HepG2 (cell line): ENCODE data around the gene TXNDC16. TPM values are rescaled to one million over a fixed set of nuclear protein-coding genes. Genes with fewer than 3 reads are reported as not detected.

Source experiments
- ATAC-seq: fragments of 200-7000 bp; cut with Tn5 transposase; 3 replicates; pipeline ENCODE4 v1.9.1; 2020; ENCODE audit warnings: mild to moderate bottlenecking, moderate library complexity
- BruUV-seq: library from RNA; stranded (reverse); fragments of 400-500 nt; replicated peaks from 2 replicates; lab custom pipeline; 2021; lab: Mats Ljungman, UMichigan
- CTCF ChIA-PET: fragments of 300-600 bp; formaldehyde crosslinking; extraction: SDS; loops from one replicate; lab custom pipeline; 2021; ENCODE audit warnings: low total read pairs, inconsistent platforms, low intra/inter-chr PET ratio; lab: Yijun Ruan, JAX
- POLR2A ChIA-PET: fragments of 350-600 bp; sonication (Branson Sonifier 250); formaldehyde crosslinking; loops from one replicate; lab custom pipeline; 2020; ENCODE audit warnings: antibody characterized with exemption, inconsistent platforms; lab: Yijun Ruan, JAX
- DNase-seq: peaks from one replicate; pipeline ENCODE4 v3.0.0-alpha.2; 2015; ENCODE audit warnings: low spot score
- FAIRE-seq: peaks from 3 replicates; lab custom pipeline; 2011; peaks lifted over from hg19 to GRCh38; lab: Jason Lieb, UNC
- H2AFZ ChIP-seq: one replicate; pipeline ENCODE4 v1.6.1; 2011; ENCODE audit warnings: low read length, inconsistent platforms
- H3K27ac ChIP-seq: fragments of 300-600 bp; 3 replicates; pipeline ENCODE4 v1.8.0; 2011; ENCODE audit warnings: mixed run types, mild to moderate bottlenecking, mixed read lengths, low read length, inconsistent platforms; ENCODE audit not compliant: insufficient read depth; ENCODE audit errors: extremely low read length
- H3K27me3 ChIP-seq, 2 experiments: fragments of 200-600 bp in 1 of 2; 2 replicates in 1 of 2; 3 replicates in 1 of 2; pipeline versions ENCODE4 v1.6.0 to v1.8.0; 2011; ENCODE audit warnings: low read length in 2 of 2, mild to moderate bottlenecking in 2 of 2, moderate library complexity in 2 of 2, inconsistent platforms in 1 of 2; ENCODE audit not compliant: insufficient read depth in 2 of 2, control insufficient read depth in 1 of 2
- H3K36me3 ChIP-seq, 2 experiments: fragments of 200-600 bp in 1 of 2; replicated peaks in 1 of 2; 2 replicates in 1 of 2; 3 replicates in 1 of 2; pipeline versions ENCODE4 v1.5.1 to v1.8.0; 2011; ENCODE audit warnings: low read length in 2 of 2, inconsistent platforms in 1 of 2; ENCODE audit not compliant: insufficient read depth in 2 of 2, control insufficient read depth in 1 of 2
- H3K4me1 ChIP-seq: 2 replicates; pipeline ENCODE4 v1.5.1; 2012; ENCODE audit warnings: low read length, inconsistent platforms; ENCODE audit not compliant: insufficient read depth
- H3K4me2 ChIP-seq: 2 replicates; pipeline ENCODE4 v1.6.0; 2011; ENCODE audit warnings: low read depth, low read length, inconsistent platforms
- H3K4me3 ChIP-seq, 3 experiments: fragments of 200-600 bp in 1 of 3; sonication (generic), shearing (Covaris generic) in 1 of 3; replicated peaks in 1 of 3; 2 replicates each; pipeline ENCODE4 v1.5.1; 2011 to 2016; ENCODE audit warnings: low read length in 3 of 3, inconsistent platforms in 2 of 3, low read depth in 2 of 3, mild to moderate bottlenecking in 2 of 3, control low read depth in 1 of 3, mixed read lengths in 1 of 3; ENCODE audit not compliant: insufficient read depth in 1 of 3
- H3K79me2 ChIP-seq: one replicate; pipeline ENCODE4 v1.6.1; 2011; ENCODE audit warnings: low read length, inconsistent platforms; ENCODE audit not compliant: insufficient read depth
- H3K9ac ChIP-seq: 2 replicates; pipeline ENCODE4 v1.6.0; 2011; ENCODE audit warnings: mild to moderate bottlenecking, low read depth, low read length, inconsistent platforms; ENCODE audit not compliant: insufficient read depth
- H3K9me3 ChIP-seq: 2 replicates; pipeline ENCODE4 v1.5.1; 2012; ENCODE audit warnings: mild to moderate bottlenecking, low read length
- H4K20me1 ChIP-seq: 2 replicates; pipeline ENCODE4 v1.6.0; 2011; ENCODE audit warnings: inconsistent platforms, mild to moderate bottlenecking, low read length, moderate library complexity; ENCODE audit not compliant: insufficient read depth
- CREB1 ChIP-seq, 2 experiments: fragments of 450-650 bp in 1 of 2; IDR thresholded peaks; 2 replicates each; pipeline ENCODE4 v1.6.1; 2016 to 2017; ENCODE audit warnings: control low read depth in 1 of 2, mild to moderate bottlenecking in 1 of 2, missing compliant biosample characterization in 1 of 2, missing genetic modification characterization in 1 of 2
- EED ChIP-seq: sonication (generic); formaldehyde crosslinking; IDR thresholded peaks from 2 replicates; pipeline ENCODE4 v1.5.0; 2020; ENCODE audit warnings: mild to moderate bottlenecking, missing genetic modification reagents
- KLF16 ChIP-seq, 2 experiments: sonication (generic) in 1 of 2; formaldehyde crosslinking in 1 of 2; IDR thresholded peaks; 2 replicates each; pipeline versions ENCODE4 v1.6.1 to v1.8.0; 2016 to 2023; ENCODE audit warnings: missing genetic modification reagents in 2 of 2, missing compliant biosample characterization in 1 of 2
- NR1H2 ChIP-seq: sonication (generic); formaldehyde crosslinking; IDR thresholded peaks from 2 replicates; pipeline ENCODE4 v1.8.1; 2022; ENCODE audit warnings: low read depth, missing genetic modification reagents, borderline replicate concordance
- SALL1 ChIP-seq: sonication (generic); formaldehyde crosslinking; IDR thresholded peaks from 2 replicates; pipeline ENCODE4 v1.8.0; 2022; ENCODE audit warnings: mild to moderate bottlenecking, missing genetic modification reagents
- SMAD9 ChIP-seq: sonication (generic); formaldehyde crosslinking; IDR thresholded peaks from 2 replicates; pipeline ENCODE4 v1.5.1; 2020; ENCODE audit warnings: mild to moderate bottlenecking, missing genetic modification reagents
- TOE1 ChIP-seq: sonication (generic); formaldehyde crosslinking; IDR thresholded peaks from 2 replicates; pipeline ENCODE4 v1.4.0; 2020; ENCODE audit warnings: mild to moderate bottlenecking, missing genetic modification reagents
- ZC3H4 ChIP-seq: sonication (generic); formaldehyde crosslinking; IDR thresholded peaks from 2 replicates; pipeline ENCODE4 v1.4.0; 2020; ENCODE audit warnings: missing genetic modification reagents, borderline replicate concordance
- ZFP1 ChIP-seq: IDR thresholded peaks from 2 replicates; pipeline ENCODE4 v1.6.1; 2016
- ZFP62 ChIP-seq: sonication (generic); formaldehyde crosslinking; IDR thresholded peaks from 2 replicates; pipeline ENCODE4 v1.4.0; 2020; ENCODE audit warnings: missing genetic modification reagents
- ZNF12 ChIP-seq: sonication (generic); formaldehyde crosslinking; IDR thresholded peaks from 2 replicates; pipeline ENCODE4 v1.5.0; 2020; ENCODE audit warnings: missing genetic modification reagents
- ZNF136 ChIP-seq: sonication (generic); formaldehyde crosslinking; IDR thresholded peaks from 2 replicates; pipeline ENCODE4 v1.8.1; 2022; ENCODE audit warnings: low read depth, mild to moderate bottlenecking, moderate library complexity, missing genetic modification reagents
- ZNF17 ChIP-seq: sonication (generic); formaldehyde crosslinking; IDR thresholded peaks from 2 replicates; pipeline ENCODE4 v1.5.0; 2020; ENCODE audit warnings: mild to moderate bottlenecking, missing genetic modification reagents
- ZNF256 ChIP-seq: sonication (generic); formaldehyde crosslinking; conservative IDR thresholded peaks from 2 replicates; pipeline ENCODE4 v1.4.0; 2020; ENCODE audit warnings: missing genetic modification reagents
- ZNF598 ChIP-seq: sonication (generic); formaldehyde crosslinking; IDR thresholded peaks from 2 replicates; pipeline ENCODE4 v1.5.1; 2020; ENCODE audit warnings: mild to moderate bottlenecking, missing genetic modification reagents, borderline replicate concordance
- ZNF605 ChIP-seq: sonication (generic); formaldehyde crosslinking; IDR thresholded peaks from 2 replicates; pipeline ENCODE4 v1.8.0; 2022; ENCODE audit warnings: mild to moderate bottlenecking, missing genetic modification reagents
- ZSCAN31 ChIP-seq: sonication (generic); formaldehyde crosslinking; IDR thresholded peaks from 2 replicates; pipeline ENCODE4 v1.5.0; 2020; ENCODE audit warnings: low read depth, mild to moderate bottlenecking, missing genetic modification reagents
- WGBS: methylation state at CpG from one replicate; pipeline ENCODE4 v1.1.6; 2017; ENCODE audit warnings: low lambda C conversion rate; 5-methylcytosine and 5-hydroxymethylcytosine counted together
- in situ Hi-C: cut with HindIII; loops from 2 replicates; pipeline ENCODE4 v1.10.0; 2017; ENCODE audit warnings: low pct_unique_long_range_greater_than_20kb; ENCODE audit not compliant: extremely low pct_ligation_motif_present
- intact Hi-C: fragments of 100-400 bp; cut with micrococcal nuclease; formaldehyde crosslinking; loops from one replicate; pipeline ENCODE4 v1.10.0; 2022; ENCODE audit not compliant: unreplicated experiment
- polyA plus RNA-seq, 8 experiments: library from polyadenylated mRNA; depleted of rRNA in 3 of 8; stranded (reverse) in 7 of 8; unstranded in 1 of 8; fragments of >200 nt; fragmentation: Illumina TruSeq in 4 of 8; extraction: Trizol in 4 of 8; gene quantifications; 2 replicates each; pipeline versions ENCODE4 v1.2.1 to v1.2.3, GENCODE V29; 2011 to 2016; ENCODE audit warnings: low read depth in 4 of 8, missing spikeins in 1 of 8, mixed read lengths in 1 of 8; ENCODE audit not compliant: insufficient read depth in 1 of 8
- total RNA-seq, 5 experiments: library from RNA; depleted of rRNA; stranded (reverse); fragments of >200 nt; fragmentation: Illumina TruSeq; extraction: Trizol; gene quantifications; 2 replicates each; pipeline ENCODE4 v1.2.3, GENCODE V29; 2016; ENCODE audit warnings: low read depth in 1 of 5
- TF ChIP-seq, protein P1 (sequence below): sonication (generic); formaldehyde crosslinking; IDR thresholded peaks from 2 replicates; pipeline ENCODE4 v1.5.1; 2020; ENCODE audit warnings: mild to moderate bottlenecking, missing genetic modification reagents, moderate library complexity
- TF ChIP-seq, protein P2 (sequence below): sonication (generic); IDR thresholded peaks from 2 replicates; pipeline ENCODE4 v1.6.1; 2016; ENCODE audit warnings: low read depth, borderline replicate concordance

The TXNDC16 gene
- total and polyA plus RNA-seq, 2 of the 13 experiments (the other 11 are each of a cell fraction or from before 2014, with no cell fraction given): 4.6 to 6.2 TPM

DNA sequence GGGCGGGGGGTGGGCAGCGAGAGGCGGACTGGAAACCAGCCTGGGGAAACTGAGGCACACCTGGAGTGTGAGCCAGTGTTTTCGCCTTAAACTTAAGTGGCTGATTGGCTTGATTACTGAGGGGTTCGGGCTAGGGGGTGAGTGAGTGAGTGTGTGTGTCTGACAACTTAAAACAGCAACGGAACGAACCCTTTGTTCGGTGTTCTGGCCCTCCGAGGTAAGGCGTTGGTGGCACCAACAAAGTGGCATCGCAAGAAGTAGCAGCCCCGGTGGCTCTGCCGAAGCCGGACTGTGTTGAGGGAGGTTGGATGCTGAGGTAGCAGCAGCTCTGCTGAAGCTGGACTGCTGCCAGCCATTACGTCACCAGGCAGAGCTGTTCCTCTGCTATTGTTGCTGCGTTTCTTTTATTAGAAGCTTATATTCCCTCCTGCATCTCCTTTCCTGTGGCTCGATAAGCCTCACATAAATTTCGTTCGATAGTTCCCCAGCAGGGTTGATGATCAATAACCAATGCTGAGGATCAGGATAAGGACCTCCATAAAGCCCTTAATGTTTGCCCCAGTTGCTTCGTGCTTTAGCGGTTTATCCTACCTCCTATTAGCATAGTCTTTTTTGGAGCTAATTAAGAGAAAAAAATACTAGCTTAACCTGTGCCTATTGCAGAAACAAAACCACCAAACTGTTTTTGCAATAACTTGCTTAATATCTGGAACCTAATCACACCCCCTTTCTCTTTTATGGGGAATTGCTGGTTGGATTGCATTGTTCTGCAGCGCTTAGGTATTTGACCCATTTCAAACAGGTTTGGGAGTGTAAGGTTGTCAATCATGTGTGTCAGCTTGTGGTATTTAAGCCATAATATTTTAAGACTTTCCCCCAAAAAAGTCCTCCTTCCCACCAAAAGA is 1.6 kb upstream of the TXNDC16 start:
- ChIA-PET CTCF (no interaction called here), POLR2A (no interaction called here)
- BruUV-seq: TSS peak; percentile 57
- Histone ChIP-seq H3K9ac (peak overlapping the region; percentile 66), H3K4me3 (peak overlapping the region; percentile 76 to 92 (median 88)), H3K4me2 (peak overlapping the region; percentile 99), H2AFZ (no peak overlapping the region), H4K20me1 (no peaks in the 10 kb centered on the region), H3K36me3 (no peaks in the 10 kb centered on the region; a peak in 1 of 5 replicates), H3K27ac (peak overlapping the region; percentile 45), H3K27me3 (no peaks in the 10 kb centered on the region; a peak in 1 of 5 replicates), H3K79me2 (peaks cover 8% of the 10 kb centered on the region), H3K9me3 (peaks cover 3% of the 10 kb centered on the region; the same call in 1 of the 2 replicates), H3K4me1 (peaks cover 35% of the 10 kb centered on the region)
- intact Hi-C loops: loop anchor here (5.0 kb wide), 3 partner anchors 97 to 247 kb away; partner anchors contain the start of gene PSMC6
- WGBS: 20% methylated on average over 9 of the region's 22 CpGs
- DNase-seq (peak; percentile 67), FAIRE-seq (peak; percentile 52), ATAC-seq (peak; percentile 6; the same call in 2 of the 3 replicates)
- in situ Hi-C loops: no loop called here
- no peak for TF ChIP-seq ZFP1 (CRISPR knock-in tag)
- TF ChIP-seq, protein P1, sequence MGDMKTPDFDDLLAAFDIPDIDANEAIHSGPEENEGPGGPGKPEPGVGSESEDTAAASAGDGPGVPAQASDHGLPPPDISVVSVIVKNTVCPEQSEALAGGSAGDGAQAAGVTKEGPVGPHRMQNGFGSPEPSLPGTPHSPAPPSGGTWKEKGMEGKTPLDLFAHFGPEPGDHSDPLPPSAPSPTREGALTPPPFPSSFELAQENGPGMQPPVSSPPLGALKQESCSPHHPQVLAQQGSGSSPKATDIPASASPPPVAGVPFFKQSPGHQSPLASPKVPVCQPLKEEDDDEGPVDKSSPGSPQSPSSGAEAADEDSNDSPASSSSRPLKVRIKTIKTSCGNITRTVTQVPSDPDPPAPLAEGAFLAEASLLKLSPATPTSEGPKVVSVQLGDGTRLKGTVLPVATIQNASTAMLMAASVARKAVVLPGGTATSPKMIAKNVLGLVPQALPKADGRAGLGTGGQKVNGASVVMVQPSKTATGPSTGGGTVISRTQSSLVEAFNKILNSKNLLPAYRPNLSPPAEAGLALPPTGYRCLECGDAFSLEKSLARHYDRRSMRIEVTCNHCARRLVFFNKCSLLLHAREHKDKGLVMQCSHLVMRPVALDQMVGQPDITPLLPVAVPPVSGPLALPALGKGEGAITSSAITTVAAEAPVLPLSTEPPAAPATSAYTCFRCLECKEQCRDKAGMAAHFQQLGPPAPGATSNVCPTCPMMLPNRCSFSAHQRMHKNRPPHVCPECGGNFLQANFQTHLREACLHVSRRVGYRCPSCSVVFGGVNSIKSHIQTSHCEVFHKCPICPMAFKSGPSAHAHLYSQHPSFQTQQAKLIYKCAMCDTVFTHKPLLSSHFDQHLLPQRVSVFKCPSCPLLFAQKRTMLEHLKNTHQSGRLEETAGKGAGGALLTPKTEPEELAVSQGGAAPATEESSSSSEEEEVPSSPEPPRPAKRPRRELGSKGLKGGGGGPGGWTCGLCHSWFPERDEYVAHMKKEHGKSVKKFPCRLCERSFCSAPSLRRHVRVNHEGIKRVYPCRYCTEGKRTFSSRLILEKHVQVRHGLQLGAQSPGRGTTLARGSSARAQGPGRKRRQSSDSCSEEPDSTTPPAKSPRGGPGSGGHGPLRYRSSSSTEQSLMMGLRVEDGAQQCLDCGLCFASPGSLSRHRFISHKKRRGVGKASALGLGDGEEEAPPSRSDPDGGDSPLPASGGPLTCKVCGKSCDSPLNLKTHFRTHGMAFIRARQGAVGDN (CRISPR knock-in tag): peak; percentile 55
- no peak for TF ChIP-seq NR1H2 (CRISPR knock-in tag)
- no peak for TF ChIP-seq SMAD9 (CRISPR knock-in tag)
- TF ChIP-seq ZC3H4 (CRISPR knock-in tag): no peak
- no peak for TF ChIP-seq ZNF605
- no peak for TF ChIP-seq ZSCAN31 (CRISPR knock-in tag)
- TF ChIP-seq CREB1 (IDR thresholded peaks at IDR 0.05): peak; percentile 85
- TF ChIP-seq CREB1 (CRISPR knock-in tag; IDR thresholded peaks at IDR 0.05): no peak
- no peak for TF ChIP-seq ZNF17 (CRISPR knock-in tag)
- TF ChIP-seq, protein P2, sequence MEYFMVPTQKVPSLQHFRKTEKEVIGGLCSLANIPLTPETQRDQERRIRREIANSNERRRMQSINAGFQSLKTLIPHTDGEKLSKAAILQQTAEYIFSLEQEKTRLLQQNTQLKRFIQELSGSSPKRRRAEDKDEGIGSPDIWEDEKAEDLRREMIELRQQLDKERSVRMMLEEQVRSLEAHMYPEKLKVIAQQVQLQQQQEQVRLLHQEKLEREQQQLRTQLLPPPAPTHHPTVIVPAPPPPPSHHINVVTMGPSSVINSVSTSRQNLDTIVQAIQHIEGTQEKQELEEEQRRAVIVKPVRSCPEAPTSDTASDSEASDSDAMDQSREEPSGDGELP: 0 out of 2 replicates have a peak, but pooled peaks have one; percentile 4
- TF ChIP-seq ZNF256 (CRISPR knock-in tag): no peak
- TF ChIP-seq KLF16 (CRISPR knock-in tag; IDR thresholded peaks at IDR 0.05): no peak
- 0 out of 2 replicates have a peak, but pooled peaks have one; percentile 12 for TF ChIP-seq SALL1 (CRISPR knock-in tag)
- TF ChIP-seq ZNF12: 0 out of 2 replicates have a peak, but pooled peaks have one; percentile 27
- 0 out of 2 replicates have a peak, but pooled peaks have one; percentile 31 for TF ChIP-seq ZNF136
- no peak for TF ChIP-seq ZFP62 (CRISPR knock-in tag)
- peak; percentile 65; the same call in 1 of the 2 replicates for TF ChIP-seq ZNF598
- no peak for TF ChIP-seq TOE1 (CRISPR knock-in tag)
- no peak for TF ChIP-seq EED
